GM18505 (cell line): ENCODE data around the gene SLC16A9.
"Not testable (repeated sequence)": the region's sequence is repeated elsewhere in the genome, so short reads cannot be mapped to it uniquely, and the experiment has no call there.

Experiments
- ATAC-seq: cut with Tn5 transposase; IDR thresholded peaks from one replicate; pipeline ENCODE4 v1.9.1; 2021; ENCODE audit not compliant: unreplicated experiment
- POLR2A ChIP-seq: IDR thresholded peaks from 4 replicates; pipeline ENCODE4 v1.6.1; 2011; ENCODE audit warnings: borderline replicate concordance; ENCODE audit not compliant: insufficient read depth, insufficient read length; ENCODE audit errors: extremely low read depth

The SLC16A9 gene, protein sequence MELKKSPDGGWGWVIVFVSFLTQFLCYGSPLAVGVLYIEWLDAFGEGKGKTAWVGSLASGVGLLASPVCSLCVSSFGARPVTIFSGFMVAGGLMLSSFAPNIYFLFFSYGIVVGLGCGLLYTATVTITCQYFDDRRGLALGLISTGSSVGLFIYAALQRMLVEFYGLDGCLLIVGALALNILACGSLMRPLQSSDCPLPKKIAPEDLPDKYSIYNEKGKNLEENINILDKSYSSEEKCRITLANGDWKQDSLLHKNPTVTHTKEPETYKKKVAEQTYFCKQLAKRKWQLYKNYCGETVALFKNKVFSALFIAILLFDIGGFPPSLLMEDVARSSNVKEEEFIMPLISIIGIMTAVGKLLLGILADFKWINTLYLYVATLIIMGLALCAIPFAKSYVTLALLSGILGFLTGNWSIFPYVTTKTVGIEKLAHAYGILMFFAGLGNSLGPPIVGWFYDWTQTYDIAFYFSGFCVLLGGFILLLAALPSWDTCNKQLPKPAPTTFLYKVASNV

DNA sequence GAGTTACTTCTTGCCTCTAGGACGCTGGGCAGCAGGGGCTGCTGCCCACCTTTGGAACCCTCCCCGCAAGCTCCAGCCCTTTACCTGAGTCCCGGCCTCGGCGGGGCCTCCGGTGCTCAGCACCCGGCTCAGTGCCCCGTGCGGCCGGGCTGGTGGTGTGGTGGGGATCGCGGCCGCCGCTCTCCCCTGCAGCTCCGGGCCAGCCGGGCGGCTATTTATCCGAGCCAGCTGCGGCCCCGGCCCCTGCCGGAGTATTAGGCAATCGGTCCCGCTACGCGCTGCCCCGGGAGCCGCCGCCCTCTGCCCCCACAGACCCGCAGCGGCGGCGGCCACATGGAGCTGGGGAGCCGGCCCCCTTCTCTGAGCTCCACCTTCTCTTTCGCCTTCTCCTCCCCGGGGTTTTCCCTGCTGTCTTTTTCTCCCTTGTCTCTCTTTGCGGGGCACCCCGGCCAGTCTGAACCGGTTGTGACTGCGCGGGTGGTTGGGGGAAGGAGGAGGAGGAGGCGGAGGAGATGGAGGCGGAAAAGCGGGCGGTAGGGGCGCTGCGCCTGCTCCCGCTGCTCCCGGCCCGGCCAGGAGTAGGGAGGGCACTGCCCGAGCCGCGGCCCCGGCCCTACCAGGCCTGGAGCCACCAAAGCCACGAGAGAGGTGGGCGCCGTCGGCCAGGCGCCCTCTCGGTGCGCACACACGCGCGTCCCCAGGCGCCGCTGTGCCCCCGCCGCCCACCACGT is at the start of gene SLC16A9:
Gene SLC16A9 (minus strand): TSS at position 456 of the 731 bp plus-strand sequence. CDS start 25,559 bp downstream, outside the sequence.
- ATAC-seq: peak; percentile 92
- TF ChIP-seq POLR2A: peak; percentile 13

DNA sequence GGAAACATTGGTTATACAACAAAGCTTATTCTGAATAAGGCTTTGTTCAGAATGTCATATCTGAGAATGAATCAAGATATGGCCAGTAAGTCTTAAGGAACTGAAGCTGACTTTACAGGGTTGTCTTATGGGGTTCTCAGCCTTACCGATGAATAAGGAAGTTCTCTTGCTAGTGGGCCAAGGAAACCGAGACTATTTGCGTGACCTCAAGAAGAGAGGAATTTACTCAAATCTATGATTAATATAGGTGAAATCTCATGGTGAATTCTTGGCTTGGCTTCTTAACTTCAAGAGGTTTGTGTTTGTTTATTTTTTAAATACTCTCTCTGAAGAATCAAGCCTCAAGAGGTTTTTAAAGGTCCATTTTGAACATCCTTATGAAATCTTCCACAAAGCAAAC is 48.3 kb upstream of the SLC16A9 start:
- no peak for TF ChIP-seq POLR2A
- no peak for ATAC-seq

DNA sequence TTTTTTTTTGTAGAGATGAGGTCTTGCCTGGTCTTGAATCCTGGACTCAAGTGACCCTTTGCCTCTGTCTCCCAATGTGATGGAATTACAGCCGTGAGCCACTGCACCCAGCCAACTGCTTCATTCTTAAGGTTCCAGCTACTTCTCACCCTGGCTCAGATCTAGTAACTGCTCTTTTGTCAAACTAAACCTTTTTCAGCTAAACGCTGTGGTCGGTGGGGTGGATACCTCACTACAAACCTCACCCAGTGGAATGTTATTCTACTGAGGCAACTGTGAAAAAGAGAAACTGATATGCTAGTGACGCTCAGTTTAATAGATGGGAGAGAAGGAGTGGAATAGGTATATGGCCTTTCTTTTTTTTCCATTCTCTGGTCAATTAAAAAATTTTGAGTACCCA is 45.3 kb upstream of the SLC16A9 start:
- ATAC-seq: no peak
- TF ChIP-seq POLR2A: no peak

DNA sequence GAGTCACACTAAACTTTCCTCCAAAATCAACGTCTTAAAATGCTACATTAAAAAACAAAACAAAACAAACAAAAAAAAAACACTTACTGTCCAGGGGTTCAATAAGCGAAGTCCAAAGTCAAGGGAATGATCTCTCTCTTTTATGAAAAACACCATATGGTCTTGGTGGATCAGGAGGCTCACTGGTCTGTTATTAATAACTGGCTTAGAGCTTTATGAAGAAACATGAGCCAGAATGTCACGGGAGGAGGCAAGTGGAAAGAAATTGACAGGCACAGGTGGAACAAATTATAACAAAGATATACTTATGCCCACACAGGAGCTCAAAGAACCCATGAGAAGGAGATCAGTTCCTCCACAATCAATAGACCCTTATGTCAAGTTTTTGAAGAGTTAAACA is 43.6 kb upstream of the SLC16A9 start, which contains the start of gene MRLN:
Gene MRLN (minus strand): TSS at position 189 of the 400 bp plus-strand sequence.
- no peak for TF ChIP-seq POLR2A
- ATAC-seq: no peak

DNA sequence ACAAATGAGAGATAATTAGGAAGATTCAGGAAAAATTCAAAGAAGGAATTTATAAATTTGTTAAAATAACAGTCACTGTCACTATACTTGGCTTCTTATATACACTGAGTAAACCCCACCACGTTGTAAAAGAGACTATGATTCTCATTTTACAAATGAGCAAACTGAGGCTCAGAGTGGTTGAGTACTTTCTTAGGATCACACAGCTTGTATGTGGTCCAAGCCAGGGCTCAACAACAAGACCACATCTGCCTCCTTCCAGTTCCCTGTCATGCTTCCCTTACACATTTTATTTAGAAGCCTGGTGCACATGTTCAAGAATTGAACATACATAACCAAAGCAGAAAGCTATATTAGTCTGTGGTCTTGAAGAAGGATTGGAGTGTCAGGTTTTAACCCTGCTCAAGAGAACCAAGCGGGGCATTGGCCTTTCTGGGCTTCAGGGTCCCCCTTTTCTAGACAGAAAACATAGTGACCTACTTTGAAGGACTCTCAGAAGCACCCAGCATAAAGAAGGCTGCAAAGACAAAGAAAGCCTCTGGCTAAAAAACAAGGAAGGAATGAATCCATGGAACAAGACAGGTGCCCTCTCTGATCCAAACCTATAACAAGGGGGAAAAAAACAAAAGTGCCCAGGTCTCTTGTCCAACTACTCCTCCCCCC is 42.8 kb upstream of the SLC16A9 start:
- TF ChIP-seq POLR2A: no peak
- no peak for ATAC-seq

DNA sequence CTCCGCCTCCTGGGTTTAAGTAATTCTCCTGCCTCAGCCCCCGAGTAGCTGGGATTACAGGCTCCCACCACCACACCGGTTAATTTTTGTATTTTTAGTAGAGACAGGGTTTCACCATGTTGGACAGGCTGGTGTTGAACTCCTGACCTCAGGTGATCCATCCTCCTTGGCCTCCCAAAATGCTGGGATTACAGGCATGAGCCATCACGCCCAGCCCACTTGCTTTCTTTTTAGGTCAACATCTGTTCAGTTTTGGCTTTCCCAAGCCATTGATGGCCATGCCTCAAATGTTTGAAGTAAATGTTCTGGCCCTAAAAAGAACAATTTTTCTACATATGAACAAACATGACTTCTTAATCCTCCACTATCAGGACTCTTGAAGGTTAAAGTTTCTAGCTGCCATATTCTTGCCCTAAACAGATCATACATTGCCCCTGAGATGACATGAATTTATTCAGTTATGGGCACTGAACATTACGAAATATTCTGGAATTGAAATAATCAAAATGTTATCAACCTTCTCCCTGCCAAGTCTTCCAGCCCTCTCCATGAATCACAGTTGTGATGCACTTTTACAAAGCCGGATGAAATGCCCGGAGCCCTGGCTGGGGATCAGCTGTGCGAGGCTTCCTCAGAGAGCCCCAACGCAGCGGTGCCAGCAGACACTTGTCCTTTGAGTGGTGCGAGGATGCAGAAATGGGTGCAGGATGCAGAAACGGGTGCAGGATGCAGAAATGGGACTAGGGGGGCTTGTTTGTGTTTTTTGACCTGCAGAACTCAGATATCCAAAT is 40.7 kb upstream of the SLC16A9 start:
- TF ChIP-seq POLR2A: no peak
- ATAC-seq: no peak

DNA sequence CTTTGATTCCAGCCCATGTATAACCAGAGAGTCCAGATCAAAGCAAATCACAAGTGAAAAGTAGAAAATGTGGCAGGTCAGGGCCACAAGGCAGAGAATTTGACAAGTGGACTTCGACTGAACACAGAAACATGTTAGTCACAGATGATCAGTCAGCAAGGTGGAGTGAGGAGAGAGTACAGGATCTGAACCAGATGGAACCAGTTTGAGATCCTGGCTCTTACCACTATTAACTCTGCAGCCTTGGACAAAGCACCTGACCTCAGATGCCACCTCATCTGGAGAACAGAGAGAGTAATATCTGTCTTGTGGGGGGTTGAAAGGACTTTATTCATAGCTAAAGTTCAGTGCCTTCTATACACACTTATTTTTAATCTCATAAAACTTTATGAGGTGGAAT is 39.2 kb upstream of the SLC16A9 start:
- ATAC-seq: peak; percentile 83
- no peak for TF ChIP-seq POLR2A

DNA sequence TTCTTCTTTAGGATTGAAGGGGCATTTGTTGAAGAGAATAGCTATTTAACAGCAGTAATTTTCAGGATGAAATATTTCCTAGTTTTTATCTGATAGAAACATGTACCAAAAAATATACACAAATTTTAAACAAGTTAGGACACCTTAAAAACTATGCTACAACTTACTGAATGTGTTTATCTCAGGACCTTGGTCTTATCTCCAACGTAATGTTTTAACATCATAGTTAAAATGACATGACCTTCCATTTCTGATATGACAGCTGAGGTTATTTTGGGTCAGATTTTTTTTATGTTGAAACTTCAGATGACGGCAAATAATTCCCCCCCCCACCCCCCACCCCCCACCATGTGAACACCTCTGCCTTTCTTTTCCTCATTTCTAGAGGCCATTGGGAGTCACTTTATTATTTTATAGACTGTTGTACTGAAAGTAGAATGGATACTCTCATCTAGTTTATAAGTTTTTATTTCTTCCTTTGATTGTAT is 35.6 kb upstream of the SLC16A9 start:
- no peak for TF ChIP-seq POLR2A
- ATAC-seq: no peak

DNA sequence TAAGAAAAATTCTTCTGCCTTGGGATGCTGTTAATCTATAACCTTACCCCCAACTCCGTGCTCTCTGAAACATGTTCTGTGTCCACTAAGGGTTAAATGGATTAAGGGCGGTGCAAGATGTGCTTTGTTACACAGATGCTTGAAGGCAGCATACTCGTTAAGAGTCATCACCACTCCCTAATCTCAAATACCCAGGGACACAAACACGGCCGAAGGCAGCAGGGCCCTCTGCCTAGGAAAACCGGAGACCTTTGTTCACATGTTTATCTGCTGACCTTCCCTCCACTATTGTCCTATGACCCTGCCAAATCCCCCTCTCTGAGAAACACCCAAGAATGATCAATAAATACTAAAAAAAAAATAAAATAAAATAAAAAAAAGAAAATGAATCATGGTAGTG is 35.1 kb upstream of the SLC16A9 start:
- not testable (repeated sequence) for ATAC-seq

DNA sequence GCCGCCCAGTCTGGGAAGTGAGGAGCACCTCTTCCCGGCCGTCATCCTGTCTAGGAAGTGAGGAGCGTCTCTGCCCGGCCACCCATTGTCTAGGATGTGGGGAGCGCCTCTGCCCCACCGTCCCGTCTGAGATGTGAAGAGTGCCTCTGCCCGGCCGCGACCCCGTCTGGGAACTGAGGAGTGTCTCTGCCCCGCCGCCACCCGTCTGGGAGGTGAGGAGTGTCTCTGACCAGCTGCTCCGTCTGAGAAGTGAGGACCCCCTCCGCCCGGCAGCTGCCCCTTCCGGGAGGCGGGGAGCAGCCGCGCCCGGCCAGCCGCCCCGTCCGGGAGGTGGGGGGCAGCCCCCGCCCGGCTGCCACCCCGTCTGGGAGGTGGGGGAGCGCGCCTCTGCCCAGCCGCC is 34.5 kb upstream of the SLC16A9 start:
- ATAC-seq: not testable (repeated sequence)

DNA sequence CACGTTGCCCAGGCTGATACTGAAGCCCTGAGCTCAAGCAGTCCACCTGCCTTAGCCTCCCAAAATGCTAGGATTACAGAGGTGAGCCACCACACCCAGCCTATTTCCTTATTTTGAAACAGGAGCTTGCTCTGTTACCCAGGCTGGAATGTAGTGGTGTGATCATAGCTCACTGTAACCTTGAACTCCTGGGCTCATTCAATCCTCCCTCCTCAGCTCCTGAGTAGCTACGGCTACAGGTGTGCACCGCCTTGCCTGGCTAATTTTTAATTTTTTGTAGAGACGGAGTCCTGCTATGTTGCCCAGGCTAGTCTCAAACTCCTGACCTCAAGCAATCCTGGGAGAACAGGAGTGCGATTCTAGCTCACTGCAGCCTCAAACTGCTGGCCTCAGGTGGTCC is 31.9 kb upstream of the SLC16A9 start:
- TF ChIP-seq POLR2A: no peak
- ATAC-seq: no peak

DNA sequence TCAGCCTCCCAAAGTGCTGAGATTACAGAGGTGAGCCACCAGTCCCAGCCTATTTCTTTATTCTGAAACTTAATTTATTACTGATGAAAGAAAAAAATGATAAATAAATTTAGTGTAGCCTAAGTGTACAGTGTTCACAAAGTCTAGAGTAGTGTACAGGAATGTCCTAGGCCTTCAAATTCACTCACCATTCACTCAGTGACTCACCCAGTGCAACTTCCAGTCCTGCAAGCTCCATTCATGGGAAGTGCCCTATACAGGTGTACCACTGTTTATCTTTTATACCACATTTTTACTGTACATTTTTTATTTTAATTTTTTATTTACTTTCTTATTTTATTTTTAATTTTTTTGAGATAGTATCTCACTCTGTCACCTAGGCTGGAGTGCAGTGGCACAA is 31.4 kb upstream of the SLC16A9 start:
- no peak for TF ChIP-seq POLR2A
- no peak for ATAC-seq

DNA sequence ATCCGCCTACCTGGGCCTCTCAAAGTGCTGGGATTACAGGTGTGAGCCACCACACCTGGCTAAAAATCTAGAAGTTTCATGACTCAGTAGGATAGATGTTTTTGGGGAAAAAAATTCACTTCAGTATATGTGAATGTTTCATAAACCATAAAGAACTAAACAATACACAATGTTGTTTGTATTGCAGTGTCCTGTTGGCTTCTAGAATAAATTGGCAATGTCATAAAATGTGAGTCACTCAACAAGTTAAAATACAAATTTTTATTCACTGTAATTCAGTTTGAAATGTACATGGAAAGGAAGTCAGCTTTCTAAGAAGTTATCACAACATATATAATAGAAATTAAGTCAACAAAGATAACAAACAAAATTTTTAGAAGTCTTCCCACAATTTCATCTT is 27.1 kb upstream of the SLC16A9 start:
- no peak for TF ChIP-seq POLR2A
- ATAC-seq: no peak
